K562 (cell line): Measurements from ENCODE around the gene BAZ2A. TPM values are rescaled to one million over a fixed set of nuclear protein-coding genes. Genes with fewer than 3 reads are reported as not detected.

Source experiments
- BRD4 ChIP-seq: fragments of 200-600 bp; sonication (generic); IDR thresholded peaks from 2 replicates; pipeline ENCODE4 v1.6.1; 2017; ENCODE audit warnings: inconsistent platforms
- CAMTA2 ChIP-seq: fragments of 250-450 bp; sonication (Bioruptor Pico); conservative IDR thresholded peaks from 2 replicates; pipeline ENCODE4 v1.5.1; 2022
- CCNT2 ChIP-seq: IDR thresholded peaks from 2 replicates; pipeline ENCODE4 v1.6.1; 2011; ENCODE audit warnings: borderline replicate concordance, low read depth, mild to moderate bottlenecking, moderate library complexity, mixed read lengths, low read length; ENCODE audit not compliant: insufficient read length; ENCODE audit errors: extremely low read depth
- ELF1 ChIP-seq: fragments of 200-800 bp; sonication (Bioruptor generic); IDR thresholded peaks from 2 replicates; pipeline ENCODE4 v1.6.1; 2016; ENCODE audit warnings: missing genetic modification characterization, missing compliant biosample characterization
- EP300 ChIP-seq: IDR thresholded peaks from 2 replicates; pipeline ENCODE4 v1.6.1; 2012; ENCODE audit warnings: low read length, improper control_type of control experiment
- FOS ChIP-seq: IDR thresholded peaks from 3 replicates; pipeline ENCODE4 v1.6.1; 2011; ENCODE audit not compliant: insufficient read length; ENCODE audit errors: extremely low read depth
- FOXA3 ChIP-seq, 2 experiments: fragments of 450-650 bp in 1 of 2; sonication (generic) in 1 of 2; formaldehyde crosslinking; IDR thresholded peaks in 1 of 2; conservative IDR thresholded peaks in 1 of 2; 2 replicates each; pipeline versions ENCODE4 v1.4.0 to v1.8.0; 2020 to 2022; ENCODE audit warnings: mild to moderate bottlenecking in 2 of 2, missing genetic modification reagents in 1 of 2
- FOXM1 ChIP-seq, 2 experiments: fragments of 450-650 bp in 1 of 2; sonication (generic) in 1 of 2; formaldehyde crosslinking in 1 of 2; IDR thresholded peaks; 2 replicates each; pipeline versions ENCODE4 v1.6.1 to v1.9.0; 2017 to 2022; ENCODE audit warnings: low read depth in 2 of 2, mild to moderate bottlenecking in 2 of 2, missing genetic modification reagents in 1 of 2, moderate library complexity in 1 of 2
- HCFC1 ChIP-seq: IDR thresholded peaks from 2 replicates; pipeline ENCODE4 v1.6.1; 2012; ENCODE audit warnings: low read depth, low read length, improper control_type of control experiment
- JUN ChIP-seq, 2 experiments: sonication (generic) in 1 of 2; formaldehyde crosslinking in 1 of 2; IDR thresholded peaks; 2 replicates each; pipeline versions ENCODE4 v1.6.1 to v1.8.0; 2012 to 2022; ENCODE audit warnings: borderline replicate concordance in 2 of 2, mild to moderate bottlenecking in 2 of 2, improper control_type of control experiment in 1 of 2, low read depth in 1 of 2, low read length in 1 of 2, missing genetic modification reagents in 1 of 2
- KDM5B ChIP-seq: fragments of 200-600 bp; sonication (generic); IDR thresholded peaks from 2 replicates; pipeline ENCODE4 v1.6.1; 2012; ENCODE audit warnings: low read depth, mild to moderate bottlenecking, moderate library complexity, low read length, control low read depth, inconsistent platforms; ENCODE audit not compliant: insufficient replicate concordance
- MTA1 ChIP-seq: fragments of 450-650 bp; IDR thresholded peaks from 2 replicates; pipeline ENCODE4 v1.6.1; 2017; ENCODE audit warnings: borderline replicate concordance
- NFIC ChIP-seq: fragments of 450-650 bp; IDR thresholded peaks from 2 replicates; pipeline ENCODE4 v1.6.1; 2017; ENCODE audit warnings: mild to moderate bottlenecking, inconsistent platforms
- NONO ChIP-seq, 2 experiments: fragments of 200-400 bp in 1 of 2; fragments of 450-650 bp in 1 of 2; formaldehyde crosslinking in 1 of 2; IDR thresholded peaks; 2 replicates each; pipeline ENCODE4 v1.6.1; 2017; ENCODE audit warnings: low read depth in 2 of 2, mild to moderate bottlenecking in 2 of 2, moderate library complexity in 2 of 2, low read length in 1 of 2
- PTRF ChIP-seq: fragments of 450-650 bp; IDR thresholded peaks from 2 replicates; pipeline ENCODE4 v1.6.1; 2016; ENCODE audit warnings: mild to moderate bottlenecking, missing genetic modification characterization, missing compliant biosample characterization
- SMAD1 ChIP-seq: fragments of 150-350 bp; IDR thresholded peaks from 2 replicates; pipeline ENCODE4 v1.6.1; 2014; ENCODE audit warnings: low read length, low read depth; ENCODE audit not compliant: partially characterized antibody
- STAG1 ChIP-seq: sonication (generic); formaldehyde crosslinking; IDR thresholded peaks from 2 replicates; pipeline ENCODE4 v1.5.0; 2020; ENCODE audit warnings: missing genetic modification reagents, borderline replicate concordance
- ZNF232 ChIP-seq: sonication (generic); formaldehyde crosslinking; IDR thresholded peaks from 2 replicates; pipeline ENCODE4 v1.8.0; 2022; ENCODE audit warnings: mild to moderate bottlenecking, missing genetic modification reagents
- ZNF668 ChIP-seq: fragments of 250-450 bp; sonication (Bioruptor Pico); IDR thresholded peaks from 2 replicates; pipeline ENCODE4 v1.8.0; 2022; ENCODE audit warnings: mild to moderate bottlenecking, inconsistent platforms
- ZNF707 ChIP-seq: fragments of 250-450 bp; sonication (Bioruptor Pico); conservative IDR thresholded peaks from 2 replicates; pipeline ENCODE4 v1.8.0; 2022; ENCODE audit warnings: inconsistent platforms, mild to moderate bottlenecking, moderate library complexity
- polyA plus RNA-seq, 8 experiments: library from polyadenylated mRNA; depleted of rRNA in 4 of 8; stranded (reverse) in 5 of 8; unstranded in 3 of 8; fragments of >200 nt; fragmentation: Nextera tagmentation in 2 of 8; fragmentation: Illumina TruSeq in 1 of 8; extraction: Ambion mirVana in 2 of 8; extraction: Trizol in 1 of 8; gene quantifications; 2 replicates each; pipeline versions ENCODE4 v1.2.1 to v1.2.3, GENCODE V29; 2011 to 2014; ENCODE audit warnings: inconsistent platforms in 1 of 8, missing spikeins in 1 of 8
- total RNA-seq, 7 experiments: library from RNA; depleted of rRNA in 6 of 7; stranded (reverse); fragments of >200 nt in 6 of 7; fragmentation: Illumina TruSeq in 2 of 7; extraction: Trizol in 2 of 7; gene quantifications; 2 replicates each; pipeline versions ENCODE4 v1.2.1 to v1.2.3, GENCODE V29; 2011 to 2021; ENCODE audit warnings: low replicate concordance in 1 of 7
- TF ChIP-seq, protein P1 (sequence below): sonication (generic); formaldehyde crosslinking; IDR thresholded peaks from 2 replicates; pipeline ENCODE4 v1.8.1; 2023; ENCODE audit warnings: mild to moderate bottlenecking, missing genetic modification reagents
- TF ChIP-seq, protein P2 (sequence below): fragments of 250-450 bp; sonication (Bioruptor Pico); IDR thresholded peaks from 2 replicates; pipeline ENCODE4 v1.9.0; 2021; ENCODE audit warnings: mild to moderate bottlenecking
- TF ChIP-seq, protein P3 (sequence below): fragments of 450-650 bp; formaldehyde crosslinking; IDR thresholded peaks from 2 replicates; pipeline ENCODE4 v1.4.0; 2022; ENCODE audit warnings: missing genetic modification characterization

The BAZ2A gene
- total and polyA plus RNA-seq, 9 of the 15 experiments (the other 6 are each of a cell fraction or from before 2014, with no cell fraction given) = 4.5 to 86.4 (median 26.2) TPM

DNA sequence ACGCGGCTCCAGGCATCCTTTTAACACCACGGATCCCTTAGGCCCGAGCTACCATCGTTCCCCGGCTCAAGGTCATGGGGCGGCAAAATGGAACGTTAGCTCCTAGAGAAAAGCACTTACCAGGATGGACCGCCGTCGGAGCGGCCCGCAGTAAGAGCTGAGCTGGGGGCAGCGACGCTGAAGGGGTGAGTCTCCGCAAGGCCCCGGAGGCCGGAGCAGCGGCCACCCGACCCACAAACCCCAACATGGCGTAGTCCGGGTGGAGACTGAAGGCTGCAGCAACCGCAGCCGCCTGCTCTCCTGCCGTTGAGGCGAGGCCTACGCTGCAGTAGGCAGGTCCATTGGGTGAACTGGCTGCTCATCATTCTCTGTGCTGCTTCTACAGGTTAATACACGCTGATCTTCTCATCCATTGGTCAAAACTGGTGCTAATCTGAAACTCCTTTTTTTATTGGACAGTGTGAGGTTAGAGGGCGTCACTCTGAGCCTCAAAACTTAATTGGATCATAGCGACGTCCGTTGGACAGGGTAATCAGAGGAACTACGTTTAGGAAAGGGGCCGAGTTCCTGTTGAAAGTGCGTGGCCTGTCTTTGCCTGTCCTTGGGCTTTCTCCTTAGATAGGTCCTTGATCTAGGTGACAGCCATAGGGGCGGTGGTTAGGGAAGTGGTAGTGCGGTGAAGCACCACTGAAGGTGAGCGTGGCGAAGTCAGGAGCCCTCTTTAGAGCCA, 15.8 kb upstream of the BAZ2A start, which contains the start of gene ATP5F1B (continued):
- peak; percentile 99 for TF ChIP-seq KDM5B
- 0 out of 2 replicates have a peak, but pooled peaks have one; percentile 61 for TF ChIP-seq ZNF232
- TF ChIP-seq STAG1 (CRISPR knock-in tag) = peak; percentile 50; the same call in 1 of the 2 replicates
- 0 out of 2 replicates have a peak, but pooled peaks have one; percentile 17 for TF ChIP-seq HCFC1
- peak in 1 of 2 experiments; percentile 63; a peak in 1 of 4 replicates for TF ChIP-seq FOXA3 (CRISPR knock-in tag; conservative IDR thresholded peaks at IDR 0.05 in 1 of 2, IDR thresholded peaks at IDR 0.05 in 1 of 2)
- TF ChIP-seq CCNT2 = peak; percentile 71
- no peak for TF ChIP-seq JUN (IDR thresholded peaks at IDR 0.05; ENCODE audit: borderline replicate concordance, low read depth, low read length)
- no peak for TF ChIP-seq JUN (CRISPR knock-in tag; IDR thresholded peaks at IDR 0.05; ENCODE audit: borderline replicate concordance)
- peak; percentile 42 for TF ChIP-seq NFIC
- TF ChIP-seq ELF1 (tag) = peak; percentile 52; the same call in 1 of the 2 replicates
- TF ChIP-seq EP300 = peak; percentile 14; the same call in 1 of the 2 replicates
- no peak for TF ChIP-seq PTRF
- TF ChIP-seq, protein P1, sequence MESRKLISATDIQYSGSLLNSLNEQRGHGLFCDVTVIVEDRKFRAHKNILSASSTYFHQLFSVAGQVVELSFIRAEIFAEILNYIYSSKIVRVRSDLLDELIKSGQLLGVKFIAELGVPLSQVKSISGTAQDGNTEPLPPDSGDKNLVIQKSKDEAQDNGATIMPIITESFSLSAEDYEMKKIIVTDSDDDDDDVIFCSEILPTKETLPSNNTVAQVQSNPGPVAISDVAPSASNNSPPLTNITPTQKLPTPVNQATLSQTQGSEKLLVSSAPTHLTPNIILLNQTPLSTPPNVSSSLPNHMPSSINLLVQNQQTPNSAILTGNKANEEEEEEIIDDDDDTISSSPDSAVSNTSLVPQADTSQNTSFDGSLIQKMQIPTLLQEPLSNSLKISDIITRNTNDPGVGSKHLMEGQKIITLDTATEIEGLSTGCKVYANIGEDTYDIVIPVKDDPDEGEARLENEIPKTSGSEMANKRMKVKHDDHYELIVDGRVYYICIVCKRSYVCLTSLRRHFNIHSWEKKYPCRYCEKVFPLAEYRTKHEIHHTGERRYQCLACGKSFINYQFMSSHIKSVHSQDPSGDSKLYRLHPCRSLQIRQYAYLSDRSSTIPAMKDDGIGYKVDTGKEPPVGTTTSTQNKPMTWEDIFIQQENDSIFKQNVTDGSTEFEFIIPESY (CRISPR knock-in tag) = 0 out of 2 replicates have a peak, but pooled peaks have one; percentile 50
- TF ChIP-seq ZNF707 (CRISPR knock-in tag) = no peak
- no peak for TF ChIP-seq ZNF668 (CRISPR knock-in tag)
- TF ChIP-seq BRD4 = 0 out of 2 replicates have a peak, but pooled peaks have one; percentile 51
- TF ChIP-seq FOS = peak; percentile 100
- TF ChIP-seq, protein P2, sequence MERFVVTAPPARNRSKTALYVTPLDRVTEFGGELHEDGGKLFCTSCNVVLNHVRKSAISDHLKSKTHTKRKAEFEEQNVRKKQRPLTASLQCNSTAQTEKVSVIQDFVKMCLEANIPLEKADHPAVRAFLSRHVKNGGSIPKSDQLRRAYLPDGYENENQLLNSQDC (CRISPR knock-in tag) = peak; percentile 90; the same call in 1 of the 2 replicates
- peak in 1 of 2 experiments; percentile 44; a peak in 2 of 4 replicates for TF ChIP-seq NONO (IDR thresholded peaks at IDR 0.05; ENCODE audit: low read depth in 2 of 2, low read length in 1 of 2)
- peak; percentile 89 for TF ChIP-seq FOXM1 (IDR thresholded peaks at IDR 0.05; ENCODE audit: low read depth)
- TF ChIP-seq FOXM1 (CRISPR knock-in tag; IDR thresholded peaks at IDR 0.05; ENCODE audit: low read depth) = no peak; the same call in 1 of the 2 replicates
- TF ChIP-seq SMAD1 = peak; percentile 91
- TF ChIP-seq, protein P3, sequence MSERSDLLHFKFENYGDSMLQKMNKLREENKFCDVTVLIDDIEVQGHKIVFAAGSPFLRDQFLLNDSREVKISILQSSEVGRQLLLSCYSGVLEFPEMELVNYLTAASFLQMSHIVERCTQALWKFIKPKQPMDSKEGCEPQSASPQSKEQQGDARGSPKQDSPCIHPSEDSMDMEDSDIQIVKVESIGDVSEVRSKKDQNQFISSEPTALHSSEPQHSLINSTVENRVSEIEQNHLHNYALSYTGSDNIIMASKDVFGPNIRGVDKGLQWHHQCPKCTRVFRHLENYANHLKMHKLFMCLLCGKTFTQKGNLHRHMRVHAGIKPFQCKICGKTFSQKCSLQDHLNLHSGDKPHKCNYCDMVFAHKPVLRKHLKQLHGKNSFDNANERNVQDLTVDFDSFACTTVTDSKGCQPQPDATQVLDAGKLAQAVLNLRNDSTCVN (CRISPR knock-in tag) = no peak
- TF ChIP-seq MTA1 = peak; percentile 45; the same call in 1 of the 2 replicates
- 0 out of 2 replicates have a peak, but pooled peaks have one; percentile 27 for TF ChIP-seq CAMTA2
